Measurements from ENCODE around the gene SYT3. TPM values are rescaled to one million over a fixed set of nuclear protein-coding genes. Genes with fewer than 3 reads are reported as not detected.

The SYT3 gene
- total and polyA plus RNA-seq, 2 donors (not counting 3 experiments of a cell fraction or from before 2014, with no cell fraction given), result 0.11 to 0.53 TPM

DNA sequence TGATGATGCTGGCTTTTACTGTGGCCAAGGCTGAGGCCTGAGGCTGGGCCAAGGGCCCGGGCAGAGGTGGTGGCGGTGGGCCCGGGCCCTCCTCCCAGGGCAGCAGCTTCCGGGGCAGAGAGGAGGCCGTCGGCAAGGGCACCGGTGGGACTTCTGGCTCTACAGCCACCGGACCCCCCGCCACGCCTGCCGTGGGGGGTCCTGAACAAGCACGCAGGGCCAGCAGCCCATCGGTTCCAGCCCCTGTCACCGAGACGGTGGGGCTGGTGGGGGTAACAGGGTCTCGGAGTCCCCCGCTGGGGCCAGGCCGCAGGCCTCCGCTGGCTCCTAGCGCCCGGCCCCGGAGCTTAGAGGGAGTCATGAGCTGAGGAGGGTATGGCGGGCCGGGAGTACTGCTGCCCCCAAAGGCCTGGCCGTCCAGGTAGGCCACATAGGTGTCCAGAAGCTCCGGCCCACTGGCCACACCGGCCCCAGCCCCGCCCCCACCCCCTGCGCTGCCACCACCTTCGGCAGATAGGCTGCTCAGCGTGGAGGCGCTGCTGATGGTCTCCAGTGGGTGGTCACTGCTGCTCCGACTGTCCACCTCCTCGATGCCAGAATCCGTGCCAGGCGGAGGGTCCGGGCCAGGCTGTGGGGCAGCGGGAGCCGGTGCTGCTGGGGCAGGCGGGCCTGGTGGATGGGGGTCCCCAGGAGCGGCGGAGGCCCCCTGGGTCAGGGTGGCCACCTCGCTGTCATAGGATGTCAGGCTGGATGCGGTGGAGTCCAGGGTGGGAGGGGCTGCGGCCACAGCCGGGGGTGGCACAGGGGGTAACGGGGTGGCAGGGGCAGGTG is 26.9 kb upstream of the SYT3 start:
- intact Hi-C loops (cut with micrococcal nuclease) (no loop called here), dilution Hi-C loops (cut with MboI; ENCODE audit: extremely low pct_ligation_motif_present, low sequenced_read_pairs) (no loop called here)
- H3K4me2 ChIP-seq (ENCODE audit: insufficient read depth, low read length), result no peak overlapping the region
- no TSS peak for BruUV-seq (replicated peaks)
- H3K4me1 ChIP-seq (ENCODE audit: control insufficient read depth, extremely low read depth, insufficient read depth, low read length), result no peaks in the 10 kb centered on the region
- no peaks in the 10 kb centered on the region for H3K79me2 ChIP-seq (ENCODE audit: control insufficient read depth, insufficient read depth, low read length)
- FAIRE-seq, result no peak
- H3K9me1 ChIP-seq (replicated peaks; ENCODE audit: control insufficient read depth, extremely low read depth, insufficient read depth, low read length), result no peaks in the 10 kb centered on the region
- H3K4me3 ChIP-seq (replicated peaks in 1 of 3; ENCODE audit: insufficient read depth in 1 of 3, low read depth in 1 of 3, low read length in 3 of 3), result no peak overlapping the region
- TF ChIP-seq MYC (IDR thresholded peaks at IDR 0.05; ENCODE audit: low read depth, low read length) (no peak), POLR2A (IDR thresholded peaks at IDR 0.05; ENCODE audit: low read depth, low read length) (no peak), POLR2AphosphoS5 (IDR thresholded peaks at IDR 0.05; ENCODE audit: insufficient read depth, low read depth, low read length) (no peak)
- TF ChIP-seq, protein P1, sequence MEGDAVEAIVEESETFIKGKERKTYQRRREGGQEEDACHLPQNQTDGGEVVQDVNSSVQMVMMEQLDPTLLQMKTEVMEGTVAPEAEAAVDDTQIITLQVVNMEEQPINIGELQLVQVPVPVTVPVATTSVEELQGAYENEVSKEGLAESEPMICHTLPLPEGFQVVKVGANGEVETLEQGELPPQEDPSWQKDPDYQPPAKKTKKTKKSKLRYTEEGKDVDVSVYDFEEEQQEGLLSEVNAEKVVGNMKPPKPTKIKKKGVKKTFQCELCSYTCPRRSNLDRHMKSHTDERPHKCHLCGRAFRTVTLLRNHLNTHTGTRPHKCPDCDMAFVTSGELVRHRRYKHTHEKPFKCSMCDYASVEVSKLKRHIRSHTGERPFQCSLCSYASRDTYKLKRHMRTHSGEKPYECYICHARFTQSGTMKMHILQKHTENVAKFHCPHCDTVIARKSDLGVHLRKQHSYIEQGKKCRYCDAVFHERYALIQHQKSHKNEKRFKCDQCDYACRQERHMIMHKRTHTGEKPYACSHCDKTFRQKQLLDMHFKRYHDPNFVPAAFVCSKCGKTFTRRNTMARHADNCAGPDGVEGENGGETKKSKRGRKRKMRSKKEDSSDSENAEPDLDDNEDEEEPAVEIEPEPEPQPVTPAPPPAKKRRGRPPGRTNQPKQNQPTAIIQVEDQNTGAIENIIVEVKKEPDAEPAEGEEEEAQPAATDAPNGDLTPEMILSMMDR (IDR thresholded peaks at IDR 0.05; ENCODE audit: extremely low read depth in 1 of 2, insufficient read depth in 1 of 2, low read depth in 1 of 2, low read length in 2 of 2), result no peak
- no peaks in the 10 kb centered on the region for H3K36me3 ChIP-seq (ENCODE audit: control insufficient read depth in 2 of 2, extremely low read depth in 1 of 2, insufficient read depth in 2 of 2, low read length in 2 of 2)
- H3K9me3 ChIP-seq (replicated peaks; ENCODE audit: control insufficient read depth, insufficient read depth, low read length), result no peaks in the 10 kb centered on the region
- no peak overlapping the region for H3K9ac ChIP-seq (replicated peaks; ENCODE audit: extremely low read depth, insufficient read depth, low read length)
- peaks cover 17 to 31% of the 10 kb centered on the region in 2 experiments for H3K27me3 ChIP-seq (ENCODE audit: control insufficient read depth in 2 of 2, insufficient read depth in 2 of 2, low read length in 2 of 2)
- H3K27ac ChIP-seq (ENCODE audit: insufficient read depth, low read depth, low read length), result no peak overlapping the region
- H2AFZ ChIP-seq (ENCODE audit: low read depth, low read length), result no peak overlapping the region
- no peak for DNase-seq (ENCODE audit: low read depth, low spot score)
- CTCF ChIA-PET, result interaction anchor here (0.8 to 1.9 kb wide), 4 partner anchors 30 to 129 kb away, joined by 3 to 4 read pairs (median 3); no protein-coding TSS in a partner anchor
- no peaks in the 10 kb centered on the region for H4K20me1 ChIP-seq (replicated peaks; ENCODE audit: control insufficient read depth, extremely low read depth, insufficient read depth, low read length)
- POLR2A ChIA-PET, result no interaction called here

DNA sequence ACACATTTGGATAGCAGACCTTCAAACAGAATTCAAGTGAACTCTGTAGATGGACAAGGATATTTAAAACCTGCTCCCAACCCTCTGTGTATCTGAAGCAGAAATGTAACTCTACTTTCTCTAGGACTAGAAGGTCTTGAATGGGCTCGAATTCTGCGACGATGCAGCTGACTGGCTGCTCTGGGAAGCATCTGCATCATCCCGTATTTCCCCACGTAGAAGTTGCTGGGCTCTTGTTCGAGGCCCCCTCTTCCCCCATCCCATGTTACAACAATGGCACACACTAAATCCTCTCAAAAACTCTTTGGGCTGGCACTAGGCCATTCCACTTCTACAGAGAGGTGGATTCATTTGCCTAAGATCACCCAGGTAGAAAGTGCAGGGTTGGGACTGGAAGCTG is 24.5 kb upstream of the SYT3 start:
- peaks cover under 1% of the 10 kb centered on the region for H3K4me1 ChIP-seq (ENCODE audit: control insufficient read depth, extremely low read depth, insufficient read depth, low read length)
- H3K4me3 ChIP-seq (replicated peaks in 1 of 3; ENCODE audit: insufficient read depth in 1 of 3, low read depth in 1 of 3, low read length in 3 of 3), result no peak overlapping the region
- H2AFZ ChIP-seq (ENCODE audit: low read depth, low read length), result no peak overlapping the region
- peaks cover 12 to 32% of the 10 kb centered on the region in 2 experiments for H3K27me3 ChIP-seq (ENCODE audit: control insufficient read depth in 2 of 2, insufficient read depth in 2 of 2, low read length in 2 of 2)
- no peak overlapping the region for H3K4me2 ChIP-seq (ENCODE audit: insufficient read depth, low read length)
- H3K36me3 ChIP-seq (ENCODE audit: control insufficient read depth in 2 of 2, extremely low read depth in 1 of 2, insufficient read depth in 2 of 2, low read length in 2 of 2), result no peaks in the 10 kb centered on the region
- no TSS peak for BruUV-seq (replicated peaks)
- H3K9ac ChIP-seq (replicated peaks; ENCODE audit: extremely low read depth, insufficient read depth, low read length), result no peak overlapping the region
- no peaks in the 10 kb centered on the region for H4K20me1 ChIP-seq (replicated peaks; ENCODE audit: control insufficient read depth, extremely low read depth, insufficient read depth, low read length)
- CTCF ChIA-PET, result interaction anchor here (0.8 to 1.2 kb wide), 2 partner anchors 108 to 120 kb away, joined by 4 read pairs; no protein-coding TSS in a partner anchor
- FAIRE-seq (no peak), DNase-seq (ENCODE audit: low read depth, low spot score) (no peak)
- no peaks in the 10 kb centered on the region for H3K9me1 ChIP-seq (replicated peaks; ENCODE audit: control insufficient read depth, extremely low read depth, insufficient read depth, low read length)
- TF ChIP-seq POLR2A (IDR thresholded peaks at IDR 0.05; ENCODE audit: low read depth, low read length) (no peak), MYC (IDR thresholded peaks at IDR 0.05; ENCODE audit: low read depth, low read length) (no peak), FOS (IDR thresholded peaks at IDR 0.05; ENCODE audit: borderline replicate concordance, insufficient read depth, low read length) (no peak), GATA2 (IDR thresholded peaks at IDR 0.05; ENCODE audit: insufficient read depth, insufficient read length, low read depth, low read length) (no peak), EZH2 (IDR thresholded peaks at IDR 0.05; ENCODE audit: borderline replicate concordance, low read depth, low read length, severe bottlenecking) (no peak), JUN (IDR thresholded peaks at IDR 0.05; ENCODE audit: borderline replicate concordance, insufficient read depth, insufficient read length, low read depth) (no peak), POLR2AphosphoS5 (IDR thresholded peaks at IDR 0.05; ENCODE audit: insufficient read depth, low read depth, low read length) (no peak)
- TF ChIP-seq, protein P1 (IDR thresholded peaks at IDR 0.05; ENCODE audit: extremely low read depth in 1 of 2, insufficient read depth in 1 of 2, low read depth in 1 of 2, low read length in 2 of 2), result no peak
- TF ChIP-seq, protein P2, sequence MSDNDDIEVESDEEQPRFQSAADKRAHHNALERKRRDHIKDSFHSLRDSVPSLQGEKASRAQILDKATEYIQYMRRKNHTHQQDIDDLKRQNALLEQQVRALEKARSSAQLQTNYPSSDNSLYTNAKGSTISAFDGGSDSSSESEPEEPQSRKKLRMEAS (IDR thresholded peaks at IDR 0.05; ENCODE audit: insufficient read depth, insufficient read length), result no peak
- no peaks in the 10 kb centered on the region for H3K9me3 ChIP-seq (replicated peaks; ENCODE audit: control insufficient read depth, insufficient read depth, low read length)
- H3K79me2 ChIP-seq (ENCODE audit: control insufficient read depth, insufficient read depth, low read length), result no peaks in the 10 kb centered on the region
- no peak overlapping the region for H3K27ac ChIP-seq (ENCODE audit: insufficient read depth, low read depth, low read length)
- intact Hi-C loops (cut with micrococcal nuclease), result no loop called here
- POLR2A ChIA-PET, result no interaction called here
- dilution Hi-C loops (cut with MboI; ENCODE audit: extremely low pct_ligation_motif_present, low sequenced_read_pairs), result no loop called here
